Measurements from ENCODE around the gene C21orf91. TPM values are rescaled to one million over a fixed set of nuclear protein-coding genes. Genes with fewer than 3 reads are reported as not detected.

C21orf91 gene
- total and polyA plus RNA-seq, 9 of the 15 experiments (the other 6 are each of a cell fraction or from before 2014, with no cell fraction given), result 3.9 to 14.1 (median 12.1) TPM

DNA sequence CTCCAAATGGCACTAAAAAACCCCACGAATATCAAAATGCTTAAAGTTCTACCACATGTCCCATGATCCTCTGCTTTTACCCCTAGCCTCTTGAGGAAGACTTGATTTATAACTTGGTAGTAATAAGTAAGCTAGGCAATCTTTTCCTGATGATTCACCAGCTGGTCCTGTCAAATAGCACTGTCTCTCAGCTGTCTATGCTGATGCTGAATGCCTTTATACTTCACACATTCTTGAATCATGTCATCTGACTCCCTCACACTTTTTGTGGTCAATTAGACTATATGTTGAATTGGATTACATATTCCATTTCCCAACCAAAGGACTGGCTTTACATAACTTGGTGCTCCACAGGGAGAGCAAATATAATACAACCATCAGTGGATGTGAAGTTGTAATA is 16.6 kb downstream of the C21orf91 start (continued):
- TF ChIP-seq CHD4 (IDR thresholded peaks at IDR 0.05; ENCODE audit: insufficient read depth, insufficient replicate concordance, low read depth, low read length, poor library complexity, severe bottlenecking) (no peak), ZNF431 (CRISPR knock-in tag; IDR thresholded peaks at IDR 0.05) (no peak), PHF20 (IDR thresholded peaks at IDR 0.05; ENCODE audit: partially characterized antibody) (no peak), ZNF274 (IDR thresholded peaks at IDR 0.05; ENCODE audit: borderline replicate concordance, low read depth, low read length) (no peak), ZNF3 (CRISPR knock-in tag; IDR thresholded peaks at IDR 0.05) (no peak), NFIX (CRISPR knock-in tag; IDR thresholded peaks at IDR 0.05; ENCODE audit: low read depth) (no peak)

DNA sequence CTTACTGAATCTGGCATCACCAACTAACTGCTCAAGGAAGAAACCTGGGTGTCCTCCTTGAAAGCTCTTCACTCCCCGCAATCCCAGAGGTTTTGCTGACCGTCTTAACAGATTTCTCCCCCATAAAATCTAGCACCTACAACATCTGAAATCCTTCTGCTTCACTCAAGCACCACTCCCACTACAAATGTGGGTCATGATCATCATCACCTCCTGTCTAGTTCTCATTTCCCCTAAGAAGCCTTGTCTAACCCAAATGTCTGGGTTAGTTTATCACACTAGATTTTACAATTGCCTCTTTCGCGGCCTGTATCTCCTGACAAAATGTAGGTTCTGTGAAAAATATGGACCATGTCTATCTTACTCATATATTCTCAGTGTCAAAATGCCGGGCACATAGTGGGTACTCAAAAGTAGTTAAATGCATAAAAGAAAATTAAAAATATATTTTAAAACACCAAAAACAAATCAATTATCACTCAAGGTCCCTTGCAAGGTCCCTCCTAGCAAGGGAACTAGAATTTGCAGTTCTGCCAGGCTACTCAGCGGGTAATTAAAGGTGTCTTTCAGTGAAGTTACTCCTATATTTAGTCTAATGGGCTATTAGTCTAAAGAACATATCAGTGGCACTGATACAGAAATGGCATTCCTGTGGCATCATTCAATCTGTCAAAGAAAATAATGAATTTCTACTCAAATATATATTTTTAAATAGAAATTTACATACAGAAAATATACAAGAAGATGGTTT is 19.6 kb downstream of the C21orf91 start:
- no TSS peak for BruUV-seq (replicated peaks)
- TF ChIP-seq, protein P1, sequence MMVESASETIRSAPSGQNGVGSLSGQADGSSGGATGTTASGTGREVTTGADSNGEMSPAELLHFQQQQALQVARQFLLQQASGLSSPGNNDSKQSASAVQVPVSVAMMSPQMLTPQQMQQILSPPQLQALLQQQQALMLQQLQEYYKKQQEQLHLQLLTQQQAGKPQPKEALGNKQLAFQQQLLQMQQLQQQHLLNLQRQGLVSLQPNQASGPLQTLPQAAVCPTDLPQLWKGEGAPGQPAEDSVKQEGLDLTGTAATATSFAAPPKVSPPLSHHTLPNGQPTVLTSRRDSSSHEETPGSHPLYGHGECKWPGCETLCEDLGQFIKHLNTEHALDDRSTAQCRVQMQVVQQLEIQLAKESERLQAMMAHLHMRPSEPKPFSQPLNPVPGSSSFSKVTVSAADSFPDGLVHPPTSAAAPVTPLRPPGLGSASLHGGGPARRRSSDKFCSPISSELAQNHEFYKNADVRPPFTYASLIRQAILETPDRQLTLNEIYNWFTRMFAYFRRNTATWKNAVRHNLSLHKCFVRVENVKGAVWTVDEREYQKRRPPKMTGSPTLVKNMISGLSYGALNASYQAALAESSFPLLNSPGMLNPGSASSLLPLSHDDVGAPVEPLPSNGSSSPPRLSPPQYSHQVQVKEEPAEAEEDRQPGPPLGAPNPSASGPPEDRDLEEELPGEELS (CRISPR knock-in tag; IDR thresholded peaks at IDR 0.05; ENCODE audit: borderline replicate concordance), result no peak
- TF ChIP-seq ZNF583 (CRISPR knock-in tag; IDR thresholded peaks at IDR 0.05) (no peak), ESRRA (IDR thresholded peaks at IDR 0.05; ENCODE audit: borderline replicate concordance, low read depth) (no peak)
- no peak overlapping the region for H3K4me3 ChIP-seq
- H2AFZ ChIP-seq (ENCODE audit: low read depth, low read length), result no peak overlapping the region
- H3K36me3 ChIP-seq (ENCODE audit: control insufficient read depth, insufficient read depth, low read length), result peaks cover 37% of the 10 kb centered on the region; the same call in 2 of the 3 replicates
- intact Hi-C loops (cut with micrococcal nuclease) (no loop called here), in situ Hi-C loops (cut with MboI) (no loop called here)
- DNase-seq (ENCODE audit: extremely low read depth in 1 of 4, low spot score in 3 of 4) (no peak), ATAC-seq (no peak), FAIRE-seq (no peak)
- no peak overlapping the region for H3K9ac ChIP-seq (ENCODE audit: insufficient read depth in 1 of 2, low read depth in 2 of 2, low read length in 2 of 2)
- H4K20me1 ChIP-seq (replicated peaks; ENCODE audit: control insufficient read depth, insufficient read depth, low read length), result no peaks in the 10 kb centered on the region
- H3K27ac ChIP-seq (ENCODE audit: extremely low read depth, low read depth, low read length), result no peak overlapping the region
- no peak overlapping the region for H3K4me2 ChIP-seq (ENCODE audit: insufficient read depth, low read length)
- no peaks in the 10 kb centered on the region for H3K27me3 ChIP-seq (ENCODE audit: control insufficient read depth in 2 of 2, insufficient read depth in 2 of 2, low read length in 2 of 2)
- 75% methylated on average over 6 of the region's 6 CpGs for WGBS (ENCODE audit: insufficient coverage, low coverage, missing lambda C conversion rate)
- H3K79me2 ChIP-seq (ENCODE audit: control insufficient read depth, insufficient read depth, low read length), result peaks cover 5% of the 10 kb centered on the region; the same call in 1 of the 3 replicates
- peaks cover 0 to 3% of the 10 kb centered on the region in 2 experiments; a peak in 1 of 5 replicates for H3K4me1 ChIP-seq (replicated peaks in 1 of 2; ENCODE audit: control insufficient read depth in 2 of 2, insufficient read depth in 2 of 2, low read length in 2 of 2)
- H3K9me1 ChIP-seq (ENCODE audit: control insufficient read depth, insufficient read depth, low read length), result no peaks in the 10 kb centered on the region
- POLR2A ChIA-PET, result no interaction called here
- H3K9me3 ChIP-seq (replicated peaks; ENCODE audit: control insufficient read depth, insufficient read depth, low read depth, low read length), result no peaks in the 10 kb centered on the region
- CTCF ChIA-PET (ENCODE audit: low intra/inter-chr PET ratio), result no interaction called here
